RWPE2 (cell line): ENCODE results near the gene SDHB.

Source experiments
- ATAC-seq: fragments of 200-7000 bp; cut with Tn5 transposase; 3 replicates; pipeline ENCODE4 v1.9.1; 2021; ENCODE audit warnings: low read depth
- DNase-seq: peaks from one replicate; pipeline ENCODE4 v3.0.0-alpha.2; 2020; ENCODE audit warnings: low spot score
- H3K27ac ChIP-seq: fragments of 450-650 bp; 2 replicates; pipeline ENCODE4 v1.5.1; 2017; ENCODE audit warnings: mild to moderate bottlenecking; ENCODE audit not compliant: poor library complexity, severe bottlenecking
- H3K27me3 ChIP-seq: fragments of 250-450 bp; sonication (Bioruptor Pico); 2 replicates; pipeline ENCODE4 v1.5.1; 2021; ENCODE audit warnings: mild to moderate bottlenecking, moderate library complexity; ENCODE audit not compliant: insufficient read depth, poor library complexity, severe bottlenecking
- H3K36me3 ChIP-seq: fragments of 250-450 bp; sonication (Bioruptor Pico); 2 replicates; pipeline ENCODE4 v1.5.1; 2020; ENCODE audit warnings: low read depth, mild to moderate bottlenecking, moderate library complexity
- H3K4me1 ChIP-seq: fragments of 250-450 bp; sonication (Bioruptor Pico); 2 replicates; pipeline ENCODE4 v1.5.1; 2021; ENCODE audit warnings: mild to moderate bottlenecking, moderate library complexity; ENCODE audit not compliant: insufficient read depth, poor library complexity, severe bottlenecking
- H3K4me3 ChIP-seq: fragments of 250-450 bp; sonication (Bioruptor Pico); 2 replicates; pipeline ENCODE4 v1.5.1; 2021; ENCODE audit warnings: mild to moderate bottlenecking, moderate library complexity; ENCODE audit not compliant: severe bottlenecking
- H3K9me3 ChIP-seq: fragments of 250-450 bp; sonication (Bioruptor Pico); 2 replicates; pipeline ENCODE4 v1.5.1; 2021; ENCODE audit warnings: mild to moderate bottlenecking, moderate library complexity; ENCODE audit not compliant: severe bottlenecking
- CTCF ChIP-seq: fragments of 450-650 bp; IDR thresholded peaks from one replicate; pipeline ENCODE4 v1.5.1; 2017; ENCODE audit warnings: mild to moderate bottlenecking, moderate library complexity; ENCODE audit not compliant: poor library complexity, severe bottlenecking

Gene SDHB

DNA sequence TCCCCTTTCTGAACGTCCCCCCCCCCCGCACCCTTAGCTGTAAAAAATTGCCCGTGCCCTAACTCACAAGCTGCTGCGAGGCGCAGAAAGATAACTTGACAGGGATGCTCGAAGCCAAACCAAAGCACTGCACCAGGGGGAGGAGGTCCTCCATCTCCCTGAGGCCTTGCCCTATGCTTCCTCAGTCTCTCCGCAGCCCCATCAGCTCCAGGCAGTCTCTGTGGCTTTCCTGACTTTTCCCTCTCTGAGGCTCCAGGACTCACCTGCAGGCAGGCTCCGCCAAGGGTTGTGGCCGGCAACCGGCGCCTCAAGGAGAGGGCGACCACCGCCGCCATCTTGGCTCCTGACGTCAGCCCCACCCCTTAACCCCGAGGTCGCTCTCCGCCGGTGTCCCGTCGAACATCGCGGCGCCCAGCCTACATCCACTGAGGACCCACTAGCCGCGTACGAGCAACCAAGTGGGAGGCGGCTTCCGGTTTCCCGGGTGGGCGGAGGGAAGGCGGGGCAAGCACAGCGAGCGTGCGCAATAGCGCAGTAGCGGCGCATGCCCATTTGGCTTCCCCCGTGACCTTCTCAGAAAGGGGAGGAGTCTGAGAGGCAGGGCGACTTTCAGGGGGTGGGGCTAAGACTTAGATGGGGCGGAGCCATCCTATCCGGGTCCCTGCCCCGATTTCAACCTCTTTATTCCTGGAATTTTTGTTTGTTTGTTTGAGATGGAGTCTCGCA is at the start of gene SDHB:
TSS of gene SDHB (minus strand) at position 348 of the 726 bp plus-strand sequence. CDS start at position 335, 13 bp downstream.
- H3K27ac ChIP-seq, result peak within 1 kb of the TSS; percentile 27
- no peaks in the 10 kb centered on the region for H3K9me3 ChIP-seq
- peak within 1 kb of the TSS; percentile 56 for H3K4me3 ChIP-seq
- TF ChIP-seq CTCF, result no peak
- H3K27me3 ChIP-seq, result no peaks in the 10 kb centered on the region
- DNase-seq (peak; percentile 98), ATAC-seq (peak; percentile 97)
- H3K36me3 ChIP-seq, result peaks cover 32% of the 10 kb centered on the region
- H3K4me1 ChIP-seq, result peaks cover 10% of the 10 kb centered on the region

DNA sequence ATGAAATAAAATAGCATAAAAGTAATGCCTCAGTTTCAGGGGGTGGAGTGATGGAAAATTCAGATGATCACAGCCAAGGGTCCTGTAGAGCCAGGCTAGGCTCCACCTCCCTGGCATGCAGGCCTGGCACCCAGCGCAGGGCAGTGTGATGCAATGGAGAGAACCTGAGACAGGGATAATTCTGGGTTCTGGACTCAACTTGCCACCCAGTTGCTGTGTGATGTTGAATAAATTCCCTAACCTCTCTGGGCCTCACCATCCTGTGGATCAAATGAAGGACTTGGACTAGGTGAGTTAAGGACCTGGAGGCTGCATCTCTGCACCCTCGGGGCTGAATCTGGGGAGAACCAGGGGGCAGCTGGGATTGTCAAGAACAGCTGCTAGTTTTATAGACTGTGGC is 48.4 kb upstream of the SDHB start:
- no peak overlapping the region for H3K27ac ChIP-seq
- H3K4me3 ChIP-seq, result no peak overlapping the region
- H3K9me3 ChIP-seq, result no peaks in the 10 kb centered on the region
- ATAC-seq (no peak), DNase-seq (no peak)
- H3K27me3 ChIP-seq, result no peaks in the 10 kb centered on the region
- no peak for TF ChIP-seq CTCF
- no peaks in the 10 kb centered on the region for H3K36me3 ChIP-seq
- H3K4me1 ChIP-seq, result peaks cover 12% of the 10 kb centered on the region

GRCh38 chr1:17101261-17101660 is 47.4 kb upstream of the SDHB start:
- no peak for DNase-seq
- H3K4me3 ChIP-seq, result no peak overlapping the region
- H3K27me3 ChIP-seq, result no peaks in the 10 kb centered on the region
- H3K27ac ChIP-seq, result no peak overlapping the region
- TF ChIP-seq CTCF, result no peak
- no peak for ATAC-seq
- H3K36me3 ChIP-seq, result no peaks in the 10 kb centered on the region
- no peaks in the 10 kb centered on the region for H3K9me3 ChIP-seq
- peaks cover 12% of the 10 kb centered on the region for H3K4me1 ChIP-seq

DNA sequence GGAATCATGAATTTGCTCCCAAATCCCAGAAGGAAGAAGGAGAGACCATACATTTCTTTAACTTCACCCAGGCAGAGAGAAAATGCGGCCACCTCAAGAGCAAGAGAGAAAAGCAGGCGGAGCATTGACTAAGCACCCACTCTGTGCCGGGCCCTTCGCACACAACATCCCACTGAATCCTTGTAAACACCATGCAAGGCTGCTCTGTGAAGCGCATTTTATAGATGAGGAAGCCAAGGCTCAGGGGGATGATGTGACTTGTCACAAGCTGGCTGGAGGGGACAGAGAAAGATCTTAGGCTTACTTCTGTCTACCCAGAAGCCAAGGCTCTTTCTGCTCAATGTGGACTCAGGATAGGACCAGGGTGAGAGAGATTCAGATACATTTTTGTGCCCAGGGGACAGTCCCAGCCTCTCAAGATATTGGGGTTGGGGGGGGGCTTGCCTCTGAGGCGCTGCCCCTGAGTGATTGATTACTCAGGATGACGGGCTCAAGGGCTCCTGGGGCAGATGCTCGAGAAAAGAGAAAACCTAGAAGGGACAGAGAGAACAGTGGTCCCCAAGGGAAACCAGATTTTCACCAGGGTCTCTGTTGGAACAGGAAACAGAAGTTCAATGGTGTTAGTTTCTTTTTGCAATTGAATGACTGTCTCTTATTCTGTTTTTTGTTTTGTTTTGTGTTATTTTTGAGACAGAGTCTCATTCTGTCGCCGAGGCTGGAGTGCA is 45.9 kb upstream of the SDHB start:
- no peak for ATAC-seq
- H3K27ac ChIP-seq, result no peak overlapping the region
- H3K4me1 ChIP-seq, result peaks cover 12% of the 10 kb centered on the region
- no peaks in the 10 kb centered on the region for H3K36me3 ChIP-seq
- no peak overlapping the region for H3K4me3 ChIP-seq
- no peaks in the 10 kb centered on the region for H3K27me3 ChIP-seq
- TF ChIP-seq CTCF, result no peak
- H3K9me3 ChIP-seq, result no peaks in the 10 kb centered on the region
- no peak for DNase-seq
